Subcutaneous abdominal adipose tissue (tissue), 5 donors: ENCODE measurements around the gene PIP5K1A.

Source experiments
- H3K27ac ChIP-seq: one replicate; pipeline ENCODE4 v1.7.0; 2013; ENCODE audit warnings: low read depth, mild to moderate bottlenecking, inconsistent platforms, low read length, moderate library complexity
- H3K27me3 ChIP-seq, 5 donors: one replicate each; pipeline ENCODE4 v1.7.0; 2013; ENCODE audit warnings: low read length in 5 of 5, inconsistent platforms in 1 of 5; ENCODE audit not compliant: control insufficient read depth in 5 of 5, insufficient read depth in 4 of 5
- H3K36me3 ChIP-seq, 5 donors: one replicate each; pipeline ENCODE4 v1.7.0; 2013; ENCODE audit warnings: low read length in 5 of 5; ENCODE audit not compliant: control insufficient read depth in 5 of 5, insufficient read depth in 5 of 5
- H3K4me1 ChIP-seq, 5 donors: one replicate each; pipeline ENCODE4 v1.7.0; 2013; ENCODE audit warnings: low read length in 5 of 5, mild to moderate bottlenecking in 3 of 5, moderate library complexity in 1 of 5; ENCODE audit not compliant: control insufficient read depth in 5 of 5, insufficient read depth in 5 of 5
- H3K4me3 ChIP-seq, 5 donors: one replicate each; pipeline ENCODE4 v1.7.0; 2013; ENCODE audit warnings: low read length in 5 of 5, low read depth in 1 of 5
- H3K9ac ChIP-seq, 5 donors: one replicate each; pipeline ENCODE4 v1.7.0; 2013; ENCODE audit warnings: low read length in 5 of 5, mild to moderate bottlenecking in 4 of 5, moderate library complexity in 3 of 5
- H3K9me3 ChIP-seq, 5 donors: one replicate each; pipeline ENCODE4 v1.7.0; 2013; ENCODE audit warnings: low read length in 5 of 5; ENCODE audit not compliant: control insufficient read depth in 5 of 5
- donor health status: healthy.
- donor health status: healthy.
- donor health status: healthy.
- donor health status: healthy.
- donor health status: healthy.

Gene PIP5K1A

GRCh38 chr1:151198254-151199127 lies at the start of gene PIP5K1A:
TSS of gene PIP5K1A (plus strand) at chr1:151198552. CDS start at chr1:151198997, 445 bp downstream.
- H3K36me3 ChIP-seq = peaks cover 0 to 10% (median 5%) of the 10 kb centered on the region in 5 donors
- no peaks in the 10 kb centered on the region for H3K27me3 ChIP-seq
- peak within 1 kb of the TSS; percentile 92 to 99 (median 96) for H3K4me3 ChIP-seq
- H3K9me3 ChIP-seq = no peaks in the 10 kb centered on the region
- H3K4me1 ChIP-seq = peaks cover 2 to 40% (median 31%) of the 10 kb centered on the region in 5 donors
- peak within 1 kb of the TSS; percentile 92 to 98 (median 97) for H3K9ac ChIP-seq
- H3K27ac ChIP-seq = peak within 1 kb of the TSS; percentile 96

DNA sequence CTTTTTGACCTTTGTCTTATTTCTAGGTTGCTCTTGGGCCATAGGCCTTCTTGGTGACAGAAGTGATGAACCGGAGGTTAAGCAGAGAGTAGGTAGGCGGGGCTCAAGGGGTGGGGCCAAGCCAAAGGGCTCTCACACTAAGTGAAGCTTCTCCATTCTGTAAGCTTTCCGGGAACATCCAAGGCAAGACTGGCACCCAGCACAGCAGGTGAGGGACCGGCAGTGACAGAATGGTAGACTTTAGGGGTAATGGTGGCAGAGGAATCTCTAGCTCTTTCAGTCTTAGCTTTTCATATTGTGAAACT lies 41.9 kb upstream of the PIP5K1A start, which contains the start of gene TNFAIP8L2:
TSS of gene TNFAIP8L2 (plus strand) at position 135 of the 305 bp plus-strand sequence. CDS start 2,049 bp downstream, outside the sequence.
- Histone ChIP-seq H3K27me3 (no peaks in the 10 kb centered on the region), H3K36me3 (peaks cover 0 to 42% (median 34%) of the 10 kb centered on the region in 5 donors), H3K9me3 (no peaks in the 10 kb centered on the region), H3K4me1 (peaks cover 2 to 26% (median 14%) of the 10 kb centered on the region in 5 donors), H3K27ac (no peak within 1 kb of the TSS), H3K9ac (peak within 1 kb of the TSS in 2 of 5 donors; percentile 19 to 25), H3K4me3 (peak within 1 kb of the TSS; percentile 30 to 69 (median 49))

DNA sequence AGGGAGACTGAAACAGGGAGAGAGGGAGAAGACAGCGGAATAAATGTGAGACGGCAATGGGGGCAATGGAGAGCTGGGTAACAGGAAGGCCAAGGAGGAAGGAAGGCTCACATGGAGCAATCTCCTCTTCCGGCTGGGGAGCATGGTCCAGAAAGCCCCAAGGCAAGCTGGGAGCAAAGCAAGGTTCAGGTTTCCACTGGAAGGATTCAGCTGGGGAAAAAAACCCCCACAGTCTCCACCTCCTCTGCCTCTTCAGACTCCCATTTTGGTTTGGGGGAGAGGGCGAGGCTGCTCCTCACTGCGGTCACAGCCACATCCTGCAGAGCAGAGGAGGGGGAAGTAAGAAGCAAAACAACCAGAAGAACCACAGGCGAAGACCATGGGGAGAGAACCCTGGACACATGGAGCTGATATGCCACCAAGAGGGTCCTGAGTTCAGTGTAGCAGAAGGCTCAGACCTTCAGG lies 41.3 kb upstream of the PIP5K1A start:
- no peaks in the 10 kb centered on the region for H3K9me3 ChIP-seq
- H3K4me3 ChIP-seq = peak overlapping the region; percentile 30 to 69 (median 49)
- H3K27ac ChIP-seq = no peak overlapping the region
- H3K9ac ChIP-seq = peak overlapping the region in 2 of 5 donors; percentile 19 to 25
- H3K4me1 ChIP-seq = peaks cover 2 to 26% (median 14%) of the 10 kb centered on the region in 5 donors
- H3K36me3 ChIP-seq = peaks cover 0 to 47% (median 38%) of the 10 kb centered on the region in 5 donors
- H3K27me3 ChIP-seq = no peaks in the 10 kb centered on the region

- Histone ChIP-seq H3K4me3 (no peak overlapping the region), H3K9ac (peak overlapping the region in 1 of 5 donors; percentile 12), H3K27ac (no peak overlapping the region), H3K27me3 (no peaks in the 10 kb centered on the region), H3K36me3 (peaks cover 0 to 47% (median 38%) of the 10 kb centered on the region in 5 donors), H3K9me3 (no peaks in the 10 kb centered on the region), H3K4me1 (peaks cover 2 to 26% (median 14%) of the 10 kb centered on the region in 5 donors)
Observed at GRCh38 chr1:151158326-151158725, 40.0 kb upstream of the PIP5K1A start.

- peaks cover 0 to 47% (median 38%) of the 10 kb centered on the region in 5 donors for H3K36me3 ChIP-seq
- no peak overlapping the region for H3K27ac ChIP-seq
- H3K9ac ChIP-seq = peak overlapping the region in 3 of 5 donors; percentile 23 to 35 (median 25)
- no peaks in the 10 kb centered on the region for H3K9me3 ChIP-seq
- no peak overlapping the region for H3K4me3 ChIP-seq
- no peaks in the 10 kb centered on the region for H3K27me3 ChIP-seq
- peaks cover 2 to 26% (median 14%) of the 10 kb centered on the region in 5 donors for H3K4me1 ChIP-seq
Observed at GRCh38 chr1:151158751-151159251, 39.6 kb upstream of the PIP5K1A start.

- Histone ChIP-seq H3K4me1 (peaks cover 2 to 29% (median 17%) of the 10 kb centered on the region in 5 donors), H3K9ac (peak overlapping the region in 3 of 5 donors; percentile 23 to 35 (median 25)), H3K4me3 (no peak overlapping the region), H3K27ac (no peak overlapping the region), H3K9me3 (no peaks in the 10 kb centered on the region), H3K36me3 (peaks cover 0 to 47% (median 38%) of the 10 kb centered on the region in 5 donors), H3K27me3 (no peaks in the 10 kb centered on the region)
Observed at GRCh38 chr1:151159373-151159772, 39.0 kb upstream of the PIP5K1A start.

- Histone ChIP-seq H3K27ac (peak overlapping the region; percentile 86), H3K27me3 (no peaks in the 10 kb centered on the region), H3K4me1 (peaks cover 7 to 40% (median 35%) of the 10 kb centered on the region in 5 donors), H3K9ac (peak overlapping the region; percentile 82 to 96 (median 91)), H3K4me3 (peak overlapping the region; percentile 88 to 99 (median 94)), H3K36me3 (peaks cover 0 to 37% (median 28%) of the 10 kb centered on the region in 5 donors), H3K9me3 (no peaks in the 10 kb centered on the region)
Observed at GRCh38 chr1:151164732-151165280, 33.5 kb upstream of the PIP5K1A start.

DNA sequence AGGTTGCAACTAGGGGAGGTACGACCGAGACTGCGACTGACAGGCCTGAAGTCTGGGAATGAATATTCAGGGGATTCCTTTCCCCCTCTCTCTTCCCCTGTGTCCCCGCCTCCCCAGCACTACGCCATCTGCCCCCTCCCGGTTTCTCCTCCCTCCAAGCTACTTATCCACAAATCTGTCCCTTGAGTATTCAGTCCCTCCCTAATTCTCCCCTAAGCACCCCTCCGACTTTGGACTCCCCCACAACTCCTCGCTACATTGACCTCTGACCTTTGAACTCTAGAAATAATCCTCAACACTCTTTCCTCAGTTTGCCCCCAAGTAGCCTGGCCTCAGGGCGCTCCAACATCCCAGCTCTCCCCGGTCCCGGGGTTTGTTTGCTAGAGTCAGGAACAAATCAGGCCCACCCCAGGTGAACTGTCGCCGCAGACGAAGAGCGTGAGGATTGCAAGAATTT lies 33.0 kb upstream of the PIP5K1A start:
- Histone ChIP-seq H3K4me1 (peaks cover 7 to 36% (median 33%) of the 10 kb centered on the region in 5 donors), H3K27ac (peak overlapping the region; percentile 86), H3K4me3 (peak overlapping the region; percentile 88 to 99 (median 94)), H3K9me3 (no peaks in the 10 kb centered on the region), H3K27me3 (no peaks in the 10 kb centered on the region), H3K36me3 (peaks cover 0 to 39% (median 32%) of the 10 kb centered on the region in 5 donors), H3K9ac (peak overlapping the region; percentile 82 to 96 (median 91))

DNA sequence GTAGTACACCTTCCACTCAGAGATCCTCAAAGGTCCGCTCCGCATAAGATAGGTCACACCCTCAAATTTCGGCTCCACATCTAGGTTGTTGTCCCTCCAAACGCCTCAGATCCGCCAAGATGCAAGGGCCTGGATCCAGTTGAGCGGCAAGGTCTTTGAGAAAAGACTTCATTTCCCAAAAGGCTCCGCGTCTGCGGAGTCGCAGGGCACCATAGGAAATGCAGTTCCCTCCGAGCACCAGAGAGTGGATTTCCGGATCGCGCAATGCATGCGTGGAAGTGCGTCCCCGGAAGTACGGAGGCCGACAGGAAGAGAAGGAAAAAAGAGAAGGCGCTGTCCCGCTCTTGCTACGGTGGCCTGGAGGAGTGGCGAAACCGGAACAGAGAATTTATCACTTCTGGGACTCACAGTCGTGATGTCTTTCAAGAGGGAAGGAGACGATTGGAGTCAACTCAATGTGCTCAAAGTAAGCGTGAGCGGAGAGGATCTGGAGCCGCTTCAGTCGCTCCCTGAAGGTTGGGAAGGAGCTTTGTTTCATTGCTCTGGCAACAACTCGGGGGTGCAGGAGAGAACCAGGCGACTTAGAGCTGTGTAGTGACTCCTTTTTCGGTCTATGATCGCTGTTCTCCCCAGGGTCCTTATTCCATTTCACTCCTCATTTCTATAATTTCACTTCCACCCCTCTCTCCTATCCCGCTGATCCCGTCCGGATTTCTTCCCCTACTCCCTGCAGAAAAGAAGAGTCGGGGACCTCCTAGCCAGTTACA lies 32.4 kb upstream of the PIP5K1A start, which contains the start of the genes LYSMD1 and SCNM1:
TSS of gene LYSMD1 (minus strand) at position 165 of the 767 bp plus-strand sequence. CDS start 644 bp downstream, outside the sequence.
TSS of gene SCNM1 (plus strand) at position 407 of the 767 bp plus-strand sequence. CDS start at position 416, 9 bp downstream.
- H3K4me3 ChIP-seq = peak within 1 kb of the TSS; percentile 88 to 99 (median 94)

More for the DNA sequence above, 32.4 kb upstream of the PIP5K1A start, which contains the start of the genes LYSMD1 and SCNM1:
- Histone ChIP-seq H3K27me3 (no peaks in the 10 kb centered on the region), H3K27ac (peak within 1 kb of the TSS; percentile 86), H3K9ac (peak within 1 kb of the TSS; percentile 82 to 96 (median 91)), H3K4me1 (peaks cover 5 to 31% (median 29%) of the 10 kb centered on the region in 5 donors), H3K9me3 (no peaks in the 10 kb centered on the region), H3K36me3 (peaks cover 0 to 38% (median 32%) of the 10 kb centered on the region in 5 donors)
